ENCODE data around the gene FBLN1.

DNA sequence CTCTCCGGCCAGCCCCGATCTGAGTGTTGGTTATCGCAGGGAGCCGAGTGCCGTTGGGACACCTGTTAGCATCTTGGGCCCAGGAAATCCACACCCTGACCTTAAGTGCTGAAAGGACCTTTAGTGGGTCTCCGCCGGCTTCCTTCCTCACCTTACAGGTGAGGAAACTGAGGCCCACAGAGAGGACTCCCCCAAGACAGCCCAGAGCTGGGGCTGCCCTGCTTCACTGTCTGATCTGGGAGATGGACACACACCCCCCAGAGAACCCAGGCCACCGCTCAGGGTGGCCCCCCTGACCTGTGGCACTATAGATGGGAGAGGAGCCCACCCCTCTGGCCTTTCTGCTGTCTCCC lies 73.6 kb downstream of the FBLN1 start:
- TF ChIP-seq, protein P1, sequence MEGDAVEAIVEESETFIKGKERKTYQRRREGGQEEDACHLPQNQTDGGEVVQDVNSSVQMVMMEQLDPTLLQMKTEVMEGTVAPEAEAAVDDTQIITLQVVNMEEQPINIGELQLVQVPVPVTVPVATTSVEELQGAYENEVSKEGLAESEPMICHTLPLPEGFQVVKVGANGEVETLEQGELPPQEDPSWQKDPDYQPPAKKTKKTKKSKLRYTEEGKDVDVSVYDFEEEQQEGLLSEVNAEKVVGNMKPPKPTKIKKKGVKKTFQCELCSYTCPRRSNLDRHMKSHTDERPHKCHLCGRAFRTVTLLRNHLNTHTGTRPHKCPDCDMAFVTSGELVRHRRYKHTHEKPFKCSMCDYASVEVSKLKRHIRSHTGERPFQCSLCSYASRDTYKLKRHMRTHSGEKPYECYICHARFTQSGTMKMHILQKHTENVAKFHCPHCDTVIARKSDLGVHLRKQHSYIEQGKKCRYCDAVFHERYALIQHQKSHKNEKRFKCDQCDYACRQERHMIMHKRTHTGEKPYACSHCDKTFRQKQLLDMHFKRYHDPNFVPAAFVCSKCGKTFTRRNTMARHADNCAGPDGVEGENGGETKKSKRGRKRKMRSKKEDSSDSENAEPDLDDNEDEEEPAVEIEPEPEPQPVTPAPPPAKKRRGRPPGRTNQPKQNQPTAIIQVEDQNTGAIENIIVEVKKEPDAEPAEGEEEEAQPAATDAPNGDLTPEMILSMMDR (IDR thresholded peaks at IDR 0.05): no peak
- no peak for TF ChIP-seq POLR2A (IDR thresholded peaks at IDR 0.05)

Data from stomach (tissue), 4 donors.